A204.1 (cell line): Measurements from ENCODE around the gene UQCC5.

ENCODE experiments used
- FAIRE-seq: peaks from 2 replicates; lab custom pipeline; 2012; peaks lifted over from hg19 to GRCh38; lab: Jason Lieb, UNC

Gene UQCC5

GRCh38 chr3:52572221-52572620 is 35.8 kb downstream of the UQCC5 start:
- no peak for FAIRE-seq

- no peak for FAIRE-seq
Measured at GRCh38 chr3:52574056-52574965, 37.9 kb downstream of the UQCC5 start.
